Urinary bladder (tissue), 4 donors: ENCODE measurements around the gene MAPKAPK5. TPM values are rescaled to one million over a fixed set of nuclear protein-coding genes. Genes with fewer than 3 reads are reported as not detected.

Experiments used
- DNase-seq: peaks from one replicate; pipeline ENCODE4 v3.0.0-alpha.2; 2015; ENCODE audit errors: extremely low spot score
- H3K27ac ChIP-seq: one replicate; pipeline ENCODE4 v1.5.1; 2013; ENCODE audit warnings: low read depth, mild to moderate bottlenecking, moderate library complexity
- H3K36me3 ChIP-seq: one replicate; pipeline ENCODE4 v1.6.1; 2013; ENCODE audit warnings: mild to moderate bottlenecking, moderate library complexity; ENCODE audit not compliant: insufficient read depth
- H3K4me1 ChIP-seq: one replicate; pipeline ENCODE4 v1.6.1; 2013; ENCODE audit warnings: mild to moderate bottlenecking, moderate library complexity; ENCODE audit not compliant: insufficient read depth
- H3K4me3 ChIP-seq: one replicate; pipeline ENCODE4 v1.5.1; 2013; ENCODE audit warnings: low read depth, low read length
- WGBS: extraction: QIAGEN DNeasy Blood & Tissue Kit; methylation state at CpG from one replicate; pipeline ENCODE4 v1.1.7; 2013; 5-methylcytosine and 5-hydroxymethylcytosine counted together
- polyA plus RNA-seq: library from polyadenylated mRNA; stranded (reverse); fragments of 200-250 nt; gene quantifications from one replicate; pipeline ENCODE4 v1.2.3, GENCODE V29; 2013
- total RNA-seq: library from RNA; depleted of rRNA; stranded (reverse); fragments of >200 nt; gene quantifications from one replicate; pipeline ENCODE4 v1.2.3, GENCODE V29; 2014
- donor health status: healthy with polysubstance abuse.
- donor health status: healthy.

MAPKAPK5 gene
- total and polyA plus RNA-seq, 2 donors = 26.2 to 37.0 TPM

GRCh38 chr12:111870706-111871105, 28.7 kb downstream of the MAPKAPK5 start:
- Histone ChIP-seq H3K36me3 (peaks cover 2% of the 10 kb centered on the region), H3K4me1 (no peaks in the 10 kb centered on the region), H3K27ac (no peak overlapping the region), H3K4me3 (no peak overlapping the region)
- WGBS = 91% methylated on average over 2 of the region's 2 CpGs
- no peak for DNase-seq

GRCh38 chr12:111873113-111873512, 31.1 kb downstream of the MAPKAPK5 start:
- WGBS = 92% methylated on average over 7 of the region's 7 CpGs
- Histone ChIP-seq H3K36me3 (peaks cover 2% of the 10 kb centered on the region), H3K4me1 (no peaks in the 10 kb centered on the region), H3K4me3 (no peak overlapping the region), H3K27ac (no peak overlapping the region)
- no peak for DNase-seq

DNA sequence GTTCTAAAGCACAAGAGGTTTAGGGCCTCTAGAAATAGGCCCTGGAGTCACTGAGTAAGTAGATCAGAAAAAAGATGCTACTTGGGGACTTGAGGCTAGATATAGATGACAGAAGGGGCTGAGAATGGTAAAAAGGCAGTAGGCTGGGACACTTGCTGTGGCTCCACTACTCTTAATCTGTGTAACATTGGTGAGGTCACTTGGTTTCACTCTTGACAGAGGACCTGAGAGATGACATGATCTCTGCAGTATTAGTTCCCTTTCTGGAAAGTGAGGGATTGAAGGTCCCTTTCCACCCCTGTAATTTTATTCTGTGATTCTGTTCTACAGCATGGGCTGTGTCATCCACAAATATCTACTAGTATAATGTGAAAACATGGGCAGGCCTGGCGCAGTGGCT, 39.7 kb downstream of the MAPKAPK5 start:
- no peak overlapping the region for H3K27ac ChIP-seq
- WGBS = 100% methylated on average over 1 of the region's 1 CpG
- H3K36me3 ChIP-seq = no peaks in the 10 kb centered on the region
- H3K4me1 ChIP-seq = no peaks in the 10 kb centered on the region
- DNase-seq = no peak
- no peak overlapping the region for H3K4me3 ChIP-seq

DNA sequence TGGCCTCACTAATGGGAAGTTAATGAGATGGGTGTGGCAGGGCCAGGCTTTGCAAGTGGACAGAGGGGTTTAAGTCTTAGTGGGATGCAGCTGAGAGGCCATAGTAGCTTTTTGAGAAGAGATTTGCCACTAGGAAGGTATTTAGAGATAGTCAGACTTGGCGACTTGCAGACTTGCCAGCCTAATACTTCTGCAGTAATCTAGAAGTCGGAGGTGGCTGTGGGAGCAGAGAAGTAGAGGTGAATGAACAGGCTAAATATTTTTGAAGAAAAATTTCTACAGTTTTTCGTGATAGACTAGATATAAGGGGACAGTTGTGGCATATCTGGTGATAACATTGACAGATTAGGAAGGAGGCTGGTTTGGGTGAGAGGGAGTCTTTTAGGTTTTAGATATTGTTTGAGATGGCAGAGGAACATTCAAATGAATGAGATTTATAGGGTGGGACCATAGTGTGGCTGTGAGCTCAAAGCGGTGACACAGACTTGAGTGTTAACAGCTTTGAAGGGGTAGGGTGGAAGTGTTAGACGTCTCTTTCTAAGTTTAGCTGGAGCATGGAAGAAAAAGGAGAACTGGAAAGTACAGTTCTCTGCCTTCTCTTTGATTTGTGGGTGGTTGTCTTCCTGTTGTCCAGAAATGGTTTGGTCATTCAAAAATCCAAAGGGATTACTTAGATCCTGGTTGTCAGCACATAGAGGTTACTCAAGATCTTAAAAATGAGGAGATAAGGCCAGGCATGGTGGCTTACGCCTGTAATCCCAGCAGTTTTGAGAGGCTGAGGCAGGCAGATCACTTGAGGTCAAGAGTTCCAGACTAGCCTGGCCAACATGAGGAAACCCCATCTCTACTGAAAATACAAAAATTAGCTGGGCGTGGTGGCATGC, 44.9 kb downstream of the MAPKAPK5 start:
- Histone ChIP-seq H3K27ac (no peak overlapping the region), H3K4me3 (no peak overlapping the region), H3K4me1 (no peaks in the 10 kb centered on the region), H3K36me3 (peaks cover 8% of the 10 kb centered on the region)
- WGBS = 88% methylated on average over 7 of the region's 7 CpGs
- no peak for DNase-seq

GRCh38 chr12:111887926-111888745, 46.1 kb downstream of the MAPKAPK5 start:
- no peak for DNase-seq
- Histone ChIP-seq H3K4me1 (no peaks in the 10 kb centered on the region), H3K4me3 (no peak overlapping the region), H3K27ac (no peak overlapping the region), H3K36me3 (peaks cover 8% of the 10 kb centered on the region)
- 89% methylated on average over 11 of the region's 11 CpGs for WGBS

DNA sequence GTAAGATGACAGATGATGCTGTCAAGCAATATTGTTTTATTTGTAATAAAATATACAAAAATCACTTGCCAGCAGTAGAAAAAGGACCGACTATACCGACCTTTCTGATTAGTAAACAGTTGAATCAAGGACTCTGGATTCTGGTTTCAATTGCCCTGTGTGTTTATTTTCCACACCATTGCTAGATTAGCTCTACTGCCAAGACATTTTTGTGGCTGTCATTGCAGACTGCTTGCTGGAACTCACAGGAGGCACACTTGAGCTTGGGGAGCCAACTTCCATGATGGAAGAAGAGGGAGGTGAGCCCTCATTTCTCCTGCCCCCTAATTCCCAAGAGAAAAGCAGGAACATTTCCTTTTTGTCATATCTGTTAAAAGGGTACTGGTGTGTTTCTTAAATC, 51.3 kb downstream of the MAPKAPK5 start:
- DNase-seq = no peak
- peaks cover 8% of the 10 kb centered on the region for H3K36me3 ChIP-seq
- WGBS = 56% methylated on average over 2 of the region's 2 CpGs

DNA sequence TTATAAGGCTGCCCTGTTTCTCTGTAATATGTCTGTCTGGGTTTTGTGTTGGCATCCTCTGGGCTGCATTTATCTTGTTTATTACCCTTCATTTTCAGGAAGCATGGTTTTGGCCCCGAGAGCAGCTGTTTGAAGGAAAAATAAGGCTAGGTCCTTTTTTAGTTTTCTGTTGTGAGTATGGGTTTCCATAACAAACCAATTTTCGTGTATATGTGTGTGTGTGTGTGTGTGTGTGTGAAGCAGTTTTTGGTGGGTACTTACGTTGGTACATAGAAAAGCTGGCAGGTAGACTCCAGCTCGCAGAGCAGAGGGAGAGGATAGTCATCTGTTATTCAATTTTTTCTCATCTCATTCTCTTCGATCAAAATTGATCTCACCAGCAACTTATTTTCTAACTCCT, 52.5 kb downstream of the MAPKAPK5 start:
- Histone ChIP-seq H3K4me3 (no peak overlapping the region), H3K4me1 (no peaks in the 10 kb centered on the region), H3K27ac (no peak overlapping the region), H3K36me3 (peaks cover 5% of the 10 kb centered on the region)
- no peak for DNase-seq
- 86% methylated on average over 5 of the region's 5 CpGs for WGBS

More for the DNA sequence above, 51.3 kb downstream of the MAPKAPK5 start:
- no peak overlapping the region for H3K27ac ChIP-seq
- no peak overlapping the region for H3K4me3 ChIP-seq
- no peaks in the 10 kb centered on the region for H3K4me1 ChIP-seq

- Histone ChIP-seq H3K36me3 (no peaks in the 10 kb centered on the region), H3K4me1 (no peaks in the 10 kb centered on the region), H3K4me3 (no peak overlapping the region), H3K27ac (no peak overlapping the region)
- WGBS = 84% methylated on average over 4 of the region's 4 CpGs
- DNase-seq = no peak
Measured at GRCh38 chr12:111901182-111901581, 59.2 kb downstream of the MAPKAPK5 start.

DNA sequence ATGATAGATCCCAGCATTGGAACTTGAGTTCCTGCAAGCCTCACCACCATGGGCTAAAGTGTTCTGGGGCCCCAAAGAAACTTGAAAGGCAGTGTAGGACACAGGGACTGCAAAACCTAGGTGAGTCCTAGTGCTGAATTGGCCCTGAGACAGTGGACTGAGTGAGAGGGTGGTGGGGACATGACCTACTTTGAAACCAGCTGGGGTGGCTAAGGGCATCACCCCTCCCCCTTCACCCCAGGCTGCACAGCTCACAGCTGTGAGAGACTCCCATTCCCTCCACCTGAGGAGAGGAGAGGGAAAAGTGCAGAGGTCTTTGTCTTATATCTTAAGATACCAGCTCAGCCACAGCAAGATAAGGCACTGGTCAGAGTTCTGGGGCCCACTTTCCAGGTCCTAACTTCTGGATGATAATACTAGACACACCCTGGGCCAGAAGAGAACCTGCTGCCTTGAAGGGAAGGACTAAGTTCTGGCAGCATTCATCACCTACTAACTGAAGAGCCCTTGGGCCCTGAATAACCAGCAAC, 62.5 kb downstream of the MAPKAPK5 start:
- Histone ChIP-seq H3K27ac (no peak overlapping the region), H3K4me1 (no peaks in the 10 kb centered on the region), H3K36me3 (no peaks in the 10 kb centered on the region), H3K4me3 (no peak overlapping the region)
- no peak for DNase-seq

GRCh38 chr12:111905502-111905901, 63.5 kb downstream of the MAPKAPK5 start:
- DNase-seq = no peak
- no peaks in the 10 kb centered on the region for H3K4me1 ChIP-seq
- WGBS = over 99% methylated on average over 3 of the region's 3 CpGs

DNA sequence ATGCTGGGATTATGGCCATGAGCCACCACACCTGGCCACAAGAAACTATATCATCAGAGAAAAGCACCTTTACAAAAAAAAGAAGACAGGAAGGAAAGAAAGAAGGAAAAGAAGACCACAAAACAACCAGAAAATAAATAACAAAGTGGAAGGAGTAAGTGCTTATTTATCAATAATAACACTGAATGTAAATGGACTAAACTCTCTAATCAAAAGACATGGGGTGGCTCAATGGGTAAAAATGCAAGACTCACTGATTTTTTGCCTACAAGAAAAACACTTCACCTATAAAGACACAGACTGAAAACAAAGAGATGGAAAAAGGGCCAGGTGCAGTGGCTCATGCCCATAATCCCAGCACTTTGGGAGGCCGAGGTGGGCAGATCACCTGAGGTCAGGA, 65.7 kb downstream of the MAPKAPK5 start:
- Histone ChIP-seq H3K4me3 (no peak overlapping the region), H3K27ac (no peak overlapping the region), H3K36me3 (peaks cover 2% of the 10 kb centered on the region), H3K4me1 (no peaks in the 10 kb centered on the region)
- WGBS = 93% methylated on average over 1 of the region's 1 CpG
- no peak for DNase-seq

More at GRCh38 chr12:111905502-111905901, 63.5 kb downstream of the MAPKAPK5 start:
- no peak overlapping the region for H3K27ac ChIP-seq
- no peak overlapping the region for H3K4me3 ChIP-seq
- no peaks in the 10 kb centered on the region for H3K36me3 ChIP-seq

GRCh38 chr12:111925171-111925570, 83.1 kb downstream of the MAPKAPK5 start:
- Histone ChIP-seq H3K4me1 (no peaks in the 10 kb centered on the region), H3K36me3 (no peaks in the 10 kb centered on the region), H3K27ac (no peak overlapping the region), H3K4me3 (no peak overlapping the region)
- WGBS = 89% methylated on average over 3 of the region's 3 CpGs
- no peak for DNase-seq

DNA sequence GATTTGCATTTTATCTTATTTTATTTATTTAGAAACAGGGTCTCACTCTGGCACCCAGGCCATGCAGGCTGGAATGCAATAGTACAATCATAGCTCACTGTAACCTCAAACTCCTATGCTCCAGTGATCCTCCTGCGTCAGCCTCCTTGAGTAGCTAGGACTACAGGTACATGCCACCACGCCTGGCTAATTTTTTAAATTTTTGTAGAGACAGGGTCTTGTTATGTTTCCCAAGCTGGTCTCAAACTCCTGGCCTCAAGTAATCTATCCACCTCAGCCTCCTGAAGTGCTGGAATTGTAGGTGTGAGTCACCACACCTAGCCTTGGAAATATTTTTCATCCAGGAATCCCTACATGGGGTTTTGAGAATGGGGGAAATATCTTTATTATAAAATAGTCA, 84.6 kb downstream of the MAPKAPK5 start:
- no peak for DNase-seq
- H3K36me3 ChIP-seq = no peaks in the 10 kb centered on the region
- no peaks in the 10 kb centered on the region for H3K4me1 ChIP-seq
- 94% methylated on average over 2 of the region's 2 CpGs for WGBS
- H3K27ac ChIP-seq = no peak overlapping the region
- no peak overlapping the region for H3K4me3 ChIP-seq

- H3K27ac ChIP-seq = no peak overlapping the region
- no peaks in the 10 kb centered on the region for H3K4me1 ChIP-seq
- H3K4me3 ChIP-seq = no peak overlapping the region
- DNase-seq = no peak
- no peaks in the 10 kb centered on the region for H3K36me3 ChIP-seq
- WGBS = 89% methylated on average over 5 of the region's 5 CpGs
Measured at GRCh38 chr12:111927346-111927745, 85.3 kb downstream of the MAPKAPK5 start.
